ENCODE measurements around the gene SECISBP2L.
A peak's percentile ranks its signal among the peaks of the same experiment; 100 is the strongest.
"Not testable (repeated sequence)": the region's sequence is repeated elsewhere in the genome, so short reads cannot be mapped to it uniquely, and the experiment has no call there.

Gene SECISBP2L

DNA sequence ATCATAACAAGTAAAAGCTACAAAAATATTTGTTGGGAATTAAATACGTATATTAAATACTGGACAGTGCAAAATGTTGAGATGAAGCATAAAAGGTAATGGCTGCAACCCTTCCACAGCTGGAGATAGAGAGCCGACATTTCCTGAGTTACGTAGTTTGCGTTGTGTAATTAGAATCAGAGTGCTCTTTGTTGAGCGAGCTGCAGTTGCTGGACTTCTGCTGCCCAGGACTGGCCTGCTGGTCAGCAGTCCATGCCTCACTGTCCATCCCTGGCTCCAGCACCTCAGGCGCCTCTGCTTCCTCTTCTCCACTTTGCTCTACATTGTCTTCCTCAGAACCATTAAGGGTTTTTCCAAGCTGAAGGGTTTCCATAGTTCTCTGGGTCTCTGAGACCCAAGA, 54.1 kb downstream of the SECISBP2L start:
- DNase-seq: no peak

DNA sequence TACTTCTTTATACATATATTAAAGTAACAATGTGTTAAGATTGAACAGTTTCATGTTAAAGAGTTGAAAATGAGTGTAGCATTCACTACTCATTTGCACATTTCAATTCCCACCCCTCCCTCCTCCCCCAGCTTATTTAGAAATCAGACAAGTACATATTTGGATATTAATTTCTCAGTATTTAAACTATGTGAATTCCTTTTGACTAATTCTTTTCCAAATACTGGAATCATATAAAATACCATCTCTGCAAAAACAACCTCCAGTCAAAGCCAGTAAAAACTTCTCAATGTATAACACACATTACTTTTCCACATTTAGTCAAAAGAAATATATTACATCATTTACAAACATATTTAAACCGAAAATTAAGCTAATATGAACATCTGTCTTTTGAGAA, 57.1 kb downstream of the SECISBP2L start:
- DNase-seq: no peak

DNA sequence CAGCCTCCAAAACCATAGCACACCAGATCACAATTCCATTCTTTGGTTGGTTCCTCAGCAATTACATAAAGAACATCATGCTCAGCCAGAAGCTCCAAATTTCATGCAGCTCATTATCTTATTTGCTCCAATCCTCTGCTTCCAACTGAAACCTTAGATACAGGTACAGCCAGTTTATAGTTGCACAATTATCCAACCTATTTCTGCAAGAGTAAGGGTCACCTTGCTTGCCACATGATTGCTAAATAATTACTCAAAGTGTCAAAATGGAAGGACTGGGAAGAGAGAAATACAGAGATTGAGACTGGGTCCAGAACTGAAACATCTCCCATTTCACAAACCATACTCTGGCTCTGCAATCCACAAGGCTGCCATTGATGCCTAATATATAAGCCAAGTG, 59.1 kb downstream of the SECISBP2L start:
- DNase-seq: no peak

DNA sequence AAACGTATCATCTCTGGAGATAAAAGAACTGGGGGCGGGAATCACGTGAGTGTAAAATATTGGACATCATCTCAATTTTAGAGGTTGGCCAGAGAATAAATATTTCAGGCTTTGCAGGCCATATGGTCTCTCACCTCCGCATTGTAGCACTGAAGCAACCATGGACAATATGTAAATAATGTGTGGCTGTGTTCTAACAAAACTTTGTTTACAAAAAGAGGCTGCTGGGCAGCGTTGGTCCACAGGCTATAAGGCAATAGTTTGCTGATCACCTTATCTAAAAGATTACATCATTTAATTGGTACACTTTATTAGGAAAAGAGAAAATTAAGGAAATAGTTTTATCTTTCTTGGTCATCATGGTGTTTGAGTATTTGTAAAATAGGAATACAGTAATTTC, 60.0 kb downstream of the SECISBP2L start:
- DNase-seq: no peak

DNA sequence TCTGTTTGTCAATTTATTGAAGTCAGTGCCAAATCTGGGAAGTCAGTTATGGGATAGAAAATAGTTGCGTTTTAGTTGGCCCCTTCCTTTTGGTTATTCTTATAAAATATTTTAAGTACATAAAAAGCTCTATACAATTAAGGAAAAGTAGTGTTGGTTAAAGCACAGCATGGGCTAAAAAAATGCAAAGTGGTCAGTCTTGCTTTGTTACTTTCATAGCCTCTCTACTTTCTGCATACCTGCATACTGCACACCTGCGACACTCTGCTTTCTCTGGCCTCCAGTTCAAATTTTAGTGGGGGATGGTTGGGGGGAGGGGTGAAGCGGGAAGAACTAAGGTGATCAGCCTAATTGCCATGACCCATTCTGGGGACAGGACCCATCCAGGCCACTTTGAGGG, 60.7 kb downstream of the SECISBP2L start:
- no peak for DNase-seq

DNA sequence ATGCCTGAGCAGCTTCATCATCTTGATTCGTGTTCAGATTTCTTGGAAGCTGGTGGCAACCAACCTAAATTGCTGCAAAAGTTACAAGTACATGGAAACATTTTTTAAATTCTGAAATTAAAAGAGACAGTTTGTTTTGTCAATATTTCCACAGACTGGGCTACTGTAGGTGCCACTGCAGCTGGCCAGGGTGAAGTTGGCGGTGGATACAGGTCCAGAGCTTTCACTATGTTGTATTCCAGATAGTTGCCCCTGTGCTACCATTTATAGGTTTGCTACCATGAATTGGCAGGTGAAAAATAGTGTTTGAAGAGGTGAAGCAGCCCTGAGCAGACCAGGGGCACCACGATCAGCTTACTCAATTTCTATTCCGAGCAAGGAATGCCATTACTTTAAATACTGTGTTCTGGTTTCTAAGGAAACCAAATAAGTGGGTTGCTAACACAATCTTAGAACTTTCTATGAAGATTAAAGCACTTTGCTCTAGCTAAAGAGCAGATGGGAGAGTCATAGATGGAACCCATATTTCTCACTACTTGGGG, 61.4 kb downstream of the SECISBP2L start:
- DNase-seq: no peak

DNA sequence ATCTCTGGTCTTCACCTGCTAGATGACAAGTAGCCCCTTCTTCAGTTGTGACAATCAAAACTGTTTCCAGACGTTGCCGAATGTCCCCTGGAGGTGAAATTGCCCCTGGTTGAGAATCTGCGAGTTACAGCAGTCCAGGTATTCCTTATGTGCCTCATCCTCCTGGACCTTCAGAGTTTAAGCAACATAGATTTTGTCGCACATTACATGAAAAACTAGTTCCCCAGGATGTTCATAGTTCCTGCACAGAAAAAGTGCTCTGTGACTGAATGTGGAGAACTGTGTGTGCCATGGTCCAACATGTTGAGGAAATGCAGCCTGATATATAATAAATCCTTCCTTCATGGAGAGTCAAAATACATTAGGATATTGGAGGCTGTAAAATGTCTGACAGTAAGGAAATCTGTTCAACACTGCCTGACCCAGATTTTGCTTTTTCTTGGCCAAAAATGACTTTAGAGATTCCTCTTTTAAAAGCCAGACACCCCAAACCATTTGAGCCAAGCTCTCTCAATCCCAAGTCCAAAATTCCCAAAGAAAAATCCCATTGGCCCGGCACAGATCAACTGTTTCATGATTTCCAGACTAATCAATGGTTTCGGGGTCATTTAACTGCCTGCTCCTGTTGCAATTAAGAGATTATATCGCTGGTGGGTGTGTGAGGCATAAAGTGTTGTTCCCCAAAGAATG, 62.1 kb downstream of the SECISBP2L start:
- no peak for DNase-seq

DNA sequence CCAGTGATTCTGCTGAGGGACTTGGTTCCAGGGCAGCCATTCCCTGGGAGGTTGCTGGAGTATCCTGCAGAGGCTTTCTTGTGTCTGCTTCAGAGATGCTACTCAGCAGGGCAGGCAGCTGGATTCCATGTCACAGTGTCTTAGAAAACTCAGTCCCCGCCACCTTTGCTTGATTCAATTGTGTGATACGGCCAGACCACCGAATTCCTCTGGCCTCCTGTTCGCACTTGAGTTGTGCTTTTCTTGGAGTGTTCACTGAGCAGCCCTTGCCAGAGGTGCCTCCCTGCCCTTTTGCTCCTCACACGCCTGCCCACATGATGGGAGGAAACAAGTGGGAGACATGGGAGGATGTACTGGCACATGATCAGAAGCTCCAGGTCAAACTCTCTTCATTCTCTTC, 62.9 kb downstream of the SECISBP2L start:
- no peak for DNase-seq

DNA sequence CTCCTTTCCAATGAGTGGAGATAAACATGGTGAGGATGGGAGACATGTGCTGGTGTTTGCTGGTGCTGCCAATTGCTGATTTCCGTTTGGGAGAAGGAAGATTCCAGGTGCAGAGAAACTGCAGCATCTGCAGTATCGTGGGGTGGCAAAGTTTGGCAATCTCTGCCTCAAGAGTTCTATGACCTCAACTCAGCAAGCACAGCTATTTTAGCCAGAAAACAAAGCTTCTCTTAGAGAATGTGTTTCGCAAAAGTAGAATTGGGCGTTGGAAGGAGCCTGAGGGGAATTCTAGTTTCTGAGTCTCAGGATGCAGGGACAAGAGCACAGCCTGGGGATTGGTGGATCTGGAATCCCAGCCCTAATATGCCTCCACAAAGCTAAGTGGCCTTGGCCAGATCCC, 64.3 kb downstream of the SECISBP2L start:
- no peak for DNase-seq

DNA sequence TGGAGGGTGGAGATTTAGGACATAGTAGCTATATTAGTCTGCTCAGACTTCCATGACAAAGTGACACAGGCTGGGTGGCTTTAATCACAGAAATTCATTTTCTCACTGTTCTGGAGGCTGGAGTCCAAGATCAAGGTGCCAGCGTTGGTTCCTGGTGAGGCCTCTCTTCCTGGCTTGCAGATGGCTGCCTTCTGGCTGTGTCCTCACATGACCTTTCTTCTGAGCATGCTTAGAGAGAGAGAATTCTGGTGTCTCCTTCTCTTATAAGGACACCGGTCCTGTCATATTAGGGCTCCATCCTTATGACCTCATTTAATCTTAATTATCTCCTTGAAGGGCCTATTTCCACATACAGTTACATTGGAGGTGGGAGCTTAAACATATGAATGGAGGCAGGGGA, 67.6 kb downstream of the SECISBP2L start:
- no peak for DNase-seq

DNA sequence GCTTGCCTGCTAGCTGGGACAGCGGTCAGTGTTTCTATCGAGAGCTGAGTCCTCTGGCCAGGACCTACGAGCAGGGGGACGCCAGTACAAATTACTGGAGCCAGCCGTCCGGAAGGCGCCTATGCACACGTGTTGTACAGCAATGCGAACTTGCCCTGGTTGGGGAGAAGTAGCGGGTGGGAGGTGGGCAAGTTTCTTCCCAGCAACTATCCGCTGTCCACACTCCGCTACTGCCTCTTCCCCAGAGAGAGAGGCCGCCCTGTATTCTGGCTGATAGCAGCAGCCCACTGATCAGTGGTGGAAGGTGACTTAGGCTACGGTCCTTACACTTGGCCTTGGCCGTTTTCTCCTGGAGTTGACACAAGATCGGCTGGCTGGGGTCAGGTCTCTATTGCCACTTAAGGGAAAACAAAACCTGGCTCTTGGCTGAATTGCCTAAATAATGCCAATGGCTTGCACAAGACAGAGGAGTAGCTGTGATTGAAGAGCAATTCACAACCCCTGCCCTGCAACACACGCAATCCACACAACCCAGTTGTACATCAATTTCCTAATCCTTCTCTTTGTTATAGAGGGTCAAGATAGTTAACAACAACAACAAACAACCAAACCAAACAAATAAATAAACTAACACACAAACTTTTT, 69.7 kb downstream of the SECISBP2L start:
- DNase-seq: no peak

DNA sequence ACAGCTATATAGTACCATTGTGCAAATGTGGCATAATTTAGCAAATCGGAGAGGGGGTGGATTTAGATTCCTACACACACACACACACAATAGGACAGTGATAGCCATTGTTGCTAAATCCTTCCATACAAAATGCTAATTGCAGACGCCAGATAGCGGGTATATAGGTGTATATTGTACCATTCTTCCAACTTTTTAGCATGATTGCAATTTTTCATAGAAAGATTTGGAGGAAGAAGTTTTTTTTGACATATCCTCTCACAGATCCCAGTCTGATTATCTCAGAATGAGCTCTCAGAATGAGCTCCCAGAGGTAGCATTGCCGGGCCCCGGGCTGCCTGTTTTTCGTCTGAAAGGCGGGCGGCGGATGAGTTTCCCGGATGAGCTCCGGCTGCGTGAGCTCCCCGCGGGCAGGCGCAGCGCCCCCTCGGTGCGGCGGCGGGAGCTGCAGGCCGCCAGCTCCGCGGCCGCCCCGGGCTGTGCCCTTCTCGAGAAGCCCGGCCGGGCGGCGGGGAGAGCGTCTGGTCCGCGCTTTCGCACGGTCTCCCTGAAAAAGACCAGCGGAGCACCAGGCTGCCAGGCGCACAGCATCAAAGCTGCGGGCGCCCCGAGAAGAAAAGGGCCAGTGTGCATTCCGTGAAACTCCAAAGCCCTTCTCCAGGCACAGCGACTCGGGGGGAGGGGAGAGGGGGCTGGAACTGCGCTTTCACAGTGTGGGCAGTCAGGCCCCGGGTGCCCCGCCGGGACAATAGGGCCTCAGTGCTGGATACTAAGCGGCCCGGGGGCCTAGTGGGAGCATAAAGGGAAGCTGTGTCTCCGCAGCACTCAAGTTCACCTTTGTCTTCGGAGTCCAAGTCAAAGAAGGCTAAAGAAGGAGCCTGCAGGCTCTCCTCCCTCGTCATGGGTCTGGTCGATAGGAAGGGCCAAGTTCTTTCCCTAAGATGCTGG, 70.5 kb downstream of the SECISBP2L start:
- peak; percentile 56 for DNase-seq

DNA sequence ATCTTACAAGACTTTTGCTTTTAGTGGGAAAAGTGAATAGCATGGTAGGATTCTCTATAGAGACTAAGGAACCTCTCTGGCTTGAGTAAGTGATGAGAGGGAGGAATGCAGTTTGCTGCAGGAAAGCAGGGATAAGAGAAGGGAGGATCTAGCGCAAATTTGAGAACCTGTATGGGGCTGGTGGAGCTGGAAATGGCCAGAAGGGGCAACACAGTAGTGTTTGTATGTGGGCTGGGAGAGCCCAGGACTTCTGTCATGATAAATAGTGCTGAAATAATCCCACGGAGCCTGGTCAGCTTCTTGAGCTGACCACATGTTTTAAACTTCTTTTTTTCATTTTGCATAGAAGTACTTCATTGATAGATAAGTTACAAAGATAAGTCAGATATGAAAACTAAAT, 71.4 kb downstream of the SECISBP2L start:
- DNase-seq: no peak

DNA sequence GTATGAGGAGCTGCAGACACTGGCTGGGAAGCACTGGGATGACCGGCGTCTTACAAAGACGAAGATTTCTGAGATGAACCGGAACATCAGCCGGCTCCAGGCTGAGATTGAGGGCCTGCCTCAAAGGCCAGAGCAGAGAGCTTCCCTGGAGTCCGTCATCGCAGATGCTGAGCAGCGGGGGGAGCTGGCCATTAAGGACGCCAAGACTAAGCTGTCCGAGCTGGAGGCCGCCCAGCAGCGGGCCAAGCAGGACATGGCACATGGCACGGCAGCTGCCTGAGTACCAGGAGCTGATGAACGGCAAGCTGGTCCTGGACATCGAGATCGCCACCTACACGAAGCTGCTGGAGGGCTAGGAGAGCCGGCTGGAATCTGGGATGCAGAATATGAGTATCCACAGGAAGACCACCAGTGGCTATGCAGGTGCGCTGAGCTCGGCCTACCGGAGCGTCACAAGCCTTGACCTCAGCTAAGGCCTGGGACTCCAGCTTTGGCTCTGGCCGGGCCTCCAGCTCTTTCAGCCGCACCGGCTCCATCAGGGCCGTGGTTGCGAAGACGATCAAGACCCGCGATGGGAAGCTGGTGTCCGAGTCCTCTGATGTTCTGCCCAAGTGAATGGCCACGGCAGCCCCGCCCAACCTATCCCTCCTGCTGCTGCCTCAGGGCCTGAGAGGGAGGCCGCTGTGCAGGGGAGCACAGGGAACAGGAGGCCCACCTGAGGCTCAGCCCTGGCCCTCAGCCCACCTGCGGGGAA, 73.3 kb downstream of the SECISBP2L start:
- no peak for DNase-seq

DNA sequence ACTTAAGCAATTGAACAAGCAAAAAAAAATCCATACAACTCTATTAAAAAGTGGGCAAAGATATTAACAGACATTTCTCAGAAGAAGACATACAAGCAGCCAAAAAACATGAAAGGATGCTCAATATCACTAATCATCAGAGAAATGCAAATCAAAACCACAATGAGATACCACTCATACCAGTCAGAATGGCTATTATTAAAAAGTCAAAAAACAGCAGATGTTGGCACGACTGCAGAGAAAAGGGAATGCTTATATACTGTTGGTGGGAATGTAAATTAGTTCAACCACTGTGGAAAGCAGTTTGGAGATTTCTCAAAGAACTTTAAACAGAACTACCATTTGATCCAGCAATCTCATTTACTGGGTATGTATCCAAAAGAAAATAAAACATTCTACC, 75.3 kb downstream of the SECISBP2L start:
- DNase-seq: not testable (repeated sequence)

DNA sequence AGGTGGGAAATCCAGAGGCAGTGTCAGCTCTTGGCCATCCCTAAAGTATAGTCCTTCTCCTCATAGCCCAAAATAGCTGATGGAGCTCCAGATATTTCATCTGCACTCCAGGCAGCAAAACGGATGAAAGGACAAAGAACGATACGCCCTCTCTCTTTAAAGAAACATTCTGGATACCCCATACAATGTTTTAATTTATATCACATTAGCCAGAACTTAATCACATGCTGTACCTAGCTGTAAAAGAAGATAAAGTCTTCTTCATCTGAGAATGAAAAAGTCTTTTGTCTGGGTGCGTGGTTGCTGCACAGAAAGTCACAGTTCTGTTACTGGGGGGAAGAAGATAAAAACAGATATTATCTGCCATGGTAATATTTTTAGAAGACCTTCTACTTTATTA, 78.2 kb downstream of the SECISBP2L start:
- DNase-seq: no peak

DNA sequence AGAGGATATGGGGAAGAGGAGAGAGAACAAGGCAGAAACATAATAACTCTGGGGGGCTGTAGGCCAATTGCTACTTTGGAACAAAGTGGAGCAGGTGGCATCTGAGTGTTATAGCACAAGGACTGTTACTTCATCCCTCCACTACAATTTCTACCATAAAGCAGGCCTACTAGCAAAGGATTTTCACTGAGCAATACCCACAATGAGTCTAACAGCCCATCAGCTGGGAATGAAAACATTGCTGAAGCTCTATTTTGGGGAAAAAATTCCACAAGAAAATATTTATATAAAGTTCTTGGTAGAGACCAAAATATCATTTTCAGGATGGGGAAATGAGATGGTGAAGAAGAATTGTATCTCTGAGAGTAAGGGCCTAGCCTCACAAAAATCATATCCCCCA, 78.9 kb downstream of the SECISBP2L start:
- DNase-seq: no peak

DNA sequence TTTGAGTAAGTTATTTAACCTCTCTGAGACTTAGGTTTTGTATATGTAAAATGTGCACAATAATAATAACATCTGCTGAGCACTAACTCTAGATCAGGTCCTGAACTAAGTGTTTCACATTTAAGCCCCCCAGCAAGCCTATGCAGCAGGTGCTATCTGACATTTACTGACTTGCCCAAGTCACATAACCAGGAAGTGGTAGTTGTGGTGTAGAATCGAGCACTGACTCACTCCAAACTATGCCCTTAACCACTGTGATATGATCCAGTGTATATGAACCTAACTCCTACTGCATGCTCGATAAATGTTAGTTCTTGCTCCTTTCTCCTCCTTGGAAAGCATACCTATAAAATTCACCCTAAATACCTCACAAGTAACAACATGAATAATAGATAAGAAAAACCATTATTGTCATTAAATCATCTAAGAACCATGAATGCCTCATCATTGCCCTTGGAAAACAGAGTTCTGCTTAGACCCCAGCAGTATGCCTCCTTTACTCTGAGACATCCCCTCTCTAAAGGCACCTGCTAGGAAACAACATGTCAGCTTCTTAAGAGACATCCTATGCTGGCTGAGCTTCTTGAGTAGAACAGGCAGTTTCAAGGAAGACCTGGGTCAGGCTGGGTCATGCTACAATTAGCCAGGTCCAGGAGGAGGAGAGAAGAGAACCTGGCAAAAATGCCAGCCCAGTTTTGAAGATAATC, 79.5 kb downstream of the SECISBP2L start:
- DNase-seq: no peak

DNA sequence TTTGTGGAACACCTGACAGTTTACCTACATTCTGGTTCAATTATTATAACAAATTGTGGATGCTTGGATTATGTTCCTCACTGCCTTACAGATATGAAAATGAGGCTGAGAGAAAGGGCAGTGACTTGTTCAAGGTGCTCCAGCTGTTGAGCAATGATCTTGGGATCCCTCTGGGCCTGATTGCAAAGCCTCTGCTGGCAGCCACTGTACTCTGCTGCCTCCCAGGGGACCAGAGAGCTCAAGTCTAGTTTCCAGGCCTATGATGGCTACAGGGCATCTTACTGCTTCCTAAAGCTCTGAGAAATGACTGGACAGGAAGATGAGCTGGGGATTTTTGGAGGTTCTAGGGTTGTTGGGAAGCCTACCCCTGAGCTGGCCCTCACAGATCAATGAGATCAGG, 80.3 kb downstream of the SECISBP2L start:
- DNase-seq: no peak

DNA sequence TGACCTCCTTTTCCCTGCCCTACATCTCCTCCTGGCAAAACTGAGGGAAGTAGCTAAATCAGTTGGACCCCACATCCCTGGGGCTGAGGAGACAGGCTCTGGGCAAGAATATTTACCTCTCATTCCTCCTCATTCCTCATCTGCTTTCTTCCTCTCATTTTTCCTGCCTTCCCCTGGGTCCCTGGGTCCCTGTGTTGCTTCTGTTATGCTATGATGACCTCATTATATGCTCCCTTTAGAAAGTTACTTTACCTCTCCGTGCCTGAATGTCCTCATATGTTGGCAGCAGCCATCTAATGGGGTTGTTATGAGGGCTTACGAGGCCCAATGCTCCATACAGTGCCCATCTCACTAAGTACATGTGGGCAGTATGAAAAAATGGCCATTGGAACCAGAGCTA, 81.3 kb downstream of the SECISBP2L start:
- DNase-seq: no peak

DNA sequence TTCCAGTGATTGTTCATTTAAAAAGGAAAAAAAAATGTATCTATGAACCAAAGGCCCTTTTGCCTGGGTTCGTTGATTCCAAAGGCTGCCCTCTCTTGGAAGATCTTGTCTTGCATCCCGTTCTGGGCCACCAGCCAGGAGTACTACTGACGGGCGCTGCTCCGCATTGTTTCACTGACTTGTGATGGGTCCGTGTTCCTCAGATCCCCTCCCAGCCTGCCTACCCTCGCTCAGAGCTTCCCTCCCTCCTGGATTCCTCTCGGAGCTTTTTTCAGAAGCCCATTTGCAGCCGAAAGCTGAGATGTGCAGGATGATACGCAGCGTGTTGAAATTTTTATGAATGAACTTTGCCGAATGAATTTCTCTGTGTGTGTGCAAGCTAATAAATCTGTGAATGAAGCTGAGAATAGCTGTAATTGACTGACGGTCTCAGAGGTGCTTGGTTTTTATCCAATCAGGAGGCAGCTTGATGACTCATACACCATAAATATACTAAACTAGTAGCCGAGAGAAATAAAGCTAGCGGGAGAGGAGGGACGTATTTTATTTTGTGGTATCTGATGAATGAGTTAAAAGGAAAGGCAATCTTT, 82.6 kb downstream of the SECISBP2L start, which contains the start of gene SHC4:
Gene SHC4, minus strand, starts transcription at position 396 of the 590 bp plus-strand sequence. CDS start 904 bp downstream, outside the sequence.
- DNase-seq: no peak
